GM12873 (cell line): ENCODE measurements around the gene PHF19.

Experiments
- CTCF ChIP-seq: IDR thresholded peaks from 2 replicates; pipeline ENCODE4 v1.5.1; 2012; ENCODE audit warnings: low read depth, mild to moderate bottlenecking, moderate library complexity, low read length, control low read depth; ENCODE audit not compliant: insufficient read depth; ENCODE audit errors: missing control alignments

Gene PHF19

DNA sequence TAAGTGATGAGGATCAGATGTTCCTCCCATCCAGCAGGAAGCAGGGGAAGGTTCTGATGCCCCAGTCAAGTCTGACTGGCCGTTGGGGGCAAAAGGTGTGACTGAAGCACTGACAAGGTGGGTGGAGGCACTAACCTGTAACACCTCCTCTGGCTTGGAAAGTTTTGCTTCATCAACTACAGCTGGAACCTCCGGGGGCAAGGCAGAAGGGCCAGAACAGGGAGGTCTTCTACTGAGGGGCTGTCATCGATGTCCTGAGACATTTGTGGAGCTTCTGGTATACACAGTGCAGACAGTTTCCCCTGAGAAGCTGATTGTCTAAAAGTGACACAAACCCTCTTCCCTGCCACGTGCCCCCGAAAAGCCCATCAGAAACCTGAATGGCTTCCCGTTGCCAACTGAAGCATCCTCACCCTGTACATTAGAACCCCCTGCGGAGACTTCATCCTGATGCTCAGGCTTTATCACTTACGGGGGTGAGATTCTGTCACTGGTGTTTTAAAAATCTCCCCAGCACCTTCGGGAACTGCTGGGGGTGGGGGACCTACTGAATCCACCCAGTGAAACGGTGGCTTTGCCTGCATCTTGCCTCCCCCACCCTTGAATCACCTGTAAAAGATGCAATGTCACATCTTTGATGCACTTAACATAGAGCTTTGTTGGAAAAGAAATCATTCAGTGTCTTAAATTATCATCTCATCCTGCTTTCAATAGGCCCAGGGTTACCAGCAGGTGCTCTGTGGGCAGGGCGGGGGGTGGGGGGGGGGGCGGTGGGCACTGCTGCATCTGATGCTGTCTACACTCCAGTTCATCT, 25.0 kb upstream of the PHF19 start:
- TF ChIP-seq CTCF, result no peak

DNA sequence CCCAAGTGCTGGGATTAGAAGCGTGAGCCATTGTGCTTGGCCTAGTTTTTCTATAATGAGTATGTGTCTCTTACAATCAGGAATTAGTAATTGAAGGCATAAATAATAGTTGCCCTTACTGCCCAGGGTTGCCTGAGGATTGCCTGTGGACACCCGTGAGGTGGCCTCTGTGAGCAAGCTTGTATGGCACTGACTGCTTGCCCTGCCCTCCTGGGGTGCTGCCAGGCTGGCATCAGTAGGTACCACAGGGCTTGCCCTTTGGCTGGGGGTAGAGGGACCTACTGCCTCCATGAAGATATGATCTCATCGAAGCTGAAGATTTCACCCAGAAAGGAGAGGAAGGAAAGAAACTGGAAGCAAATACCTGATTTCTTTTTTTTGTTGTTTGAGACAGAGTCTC, 23.8 kb upstream of the PHF19 start:
- TF ChIP-seq CTCF, result no peak

DNA sequence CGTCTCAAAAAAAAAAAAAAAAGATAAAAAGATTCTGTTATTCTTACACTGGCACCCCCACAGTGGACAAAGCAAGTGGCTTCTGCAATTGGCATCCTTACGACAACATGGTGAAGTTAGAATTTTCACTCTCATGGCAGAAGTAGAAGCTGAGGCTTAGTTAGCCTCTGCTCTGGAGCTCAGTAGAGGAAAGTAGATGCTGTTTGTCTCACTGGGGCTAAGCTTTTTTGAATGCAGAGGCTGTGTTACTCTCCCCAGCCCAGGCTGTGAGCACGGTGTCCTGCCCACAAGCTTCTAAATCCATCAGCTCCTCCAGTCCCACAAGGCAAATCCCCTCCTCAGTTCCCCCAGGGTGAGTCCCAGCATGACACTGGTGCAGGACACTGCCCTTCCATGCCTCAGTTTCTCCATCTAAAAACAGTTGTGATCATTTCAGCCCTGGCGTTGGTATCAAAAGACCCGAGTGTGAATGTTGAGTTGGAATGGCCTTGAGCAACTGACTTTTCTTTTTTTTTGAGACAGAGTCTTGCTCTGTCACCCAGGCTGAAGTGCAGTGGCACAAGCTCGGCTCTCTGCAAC, 22.6 kb upstream of the PHF19 start:
- no peak for TF ChIP-seq CTCF

GRCh38 chr9:120898396-120898795, 21.4 kb upstream of the PHF19 start:
- no peak for TF ChIP-seq CTCF

- TF ChIP-seq CTCF, result no peak
Measured at GRCh38 chr9:120895951-120896350, 19.0 kb upstream of the PHF19 start.

GRCh38 chr9:120894321-120895148, 17.5 kb upstream of the PHF19 start:
- TF ChIP-seq CTCF, result no peak
